HG03439 (cell line): Measurements from ENCODE around the gene TULP3.

Source experiments
- ATAC-seq: cut with Tn5 transposase; IDR thresholded peaks from one replicate; pipeline ENCODE4 v1.9.1; 2021; ENCODE audit warnings: mild to moderate bottlenecking, moderate library complexity; ENCODE audit not compliant: unreplicated experiment

The TULP3 gene

GRCh38 chr12:2925322-2925995 is 34.8 kb downstream of the TULP3 start:
- ATAC-seq: no peak

DNA sequence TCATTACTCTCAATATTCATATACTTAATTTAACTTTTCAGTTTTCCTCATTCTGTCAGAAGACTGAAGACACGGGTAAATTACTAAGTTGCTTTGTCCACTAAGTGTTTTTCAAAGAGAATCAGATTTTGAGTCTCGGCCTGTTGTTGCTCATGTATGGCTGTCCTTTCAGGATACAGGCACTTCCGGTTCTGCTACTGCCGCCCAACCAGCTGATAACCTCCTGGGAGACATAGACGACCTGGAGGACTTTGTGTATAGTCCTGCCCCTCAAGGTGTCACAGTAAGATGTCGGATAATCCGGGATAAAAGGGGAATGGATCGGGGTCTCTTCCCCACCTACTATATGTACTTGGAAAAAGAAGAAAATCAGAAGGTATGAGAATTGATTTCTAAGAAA is 40.2 kb downstream of the TULP3 start:
- ATAC-seq: no peak

GRCh38 chr12:2933586-2933985 is 42.9 kb downstream of the TULP3 start:
- no peak for ATAC-seq

DNA sequence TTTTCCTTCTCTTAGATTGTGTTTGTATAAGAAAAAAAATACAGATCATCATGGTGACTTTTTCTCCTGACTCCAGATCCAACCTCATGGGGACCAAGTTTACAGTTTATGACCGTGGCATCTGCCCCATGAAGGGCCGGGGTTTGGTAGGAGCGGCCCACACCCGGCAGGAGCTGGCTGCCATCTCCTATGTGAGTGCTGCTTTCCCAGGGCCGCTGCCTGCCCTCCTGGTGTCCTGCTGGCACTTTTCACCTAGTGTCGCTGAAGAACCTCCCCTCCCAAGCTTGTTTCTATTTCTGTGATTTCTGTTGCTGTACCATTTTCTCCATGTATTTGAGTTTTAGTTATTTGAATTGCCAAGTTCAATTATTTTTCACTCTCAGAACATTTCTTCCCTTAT is 43.7 kb downstream of the TULP3 start:
- no peak for ATAC-seq

DNA sequence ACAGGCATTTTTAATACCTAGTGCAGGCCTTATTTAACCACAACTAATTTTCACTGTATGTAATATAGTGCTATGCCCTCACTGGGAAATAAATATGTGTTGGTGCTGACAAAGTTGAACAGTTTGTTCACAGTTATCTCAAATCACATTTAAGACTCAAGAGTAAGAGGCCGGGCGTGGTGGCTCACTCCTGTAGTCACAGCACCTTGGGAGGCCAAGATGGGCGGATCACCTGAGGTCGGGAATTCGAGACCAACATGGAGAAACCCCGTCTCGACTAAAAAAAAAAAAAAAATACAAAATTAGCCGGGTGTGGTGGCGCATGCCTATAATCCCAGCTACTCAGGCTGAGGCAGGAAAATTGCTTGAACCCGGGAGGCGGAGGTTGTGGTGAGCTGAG is 45.6 kb downstream of the TULP3 start:
- no peak for ATAC-seq

DNA sequence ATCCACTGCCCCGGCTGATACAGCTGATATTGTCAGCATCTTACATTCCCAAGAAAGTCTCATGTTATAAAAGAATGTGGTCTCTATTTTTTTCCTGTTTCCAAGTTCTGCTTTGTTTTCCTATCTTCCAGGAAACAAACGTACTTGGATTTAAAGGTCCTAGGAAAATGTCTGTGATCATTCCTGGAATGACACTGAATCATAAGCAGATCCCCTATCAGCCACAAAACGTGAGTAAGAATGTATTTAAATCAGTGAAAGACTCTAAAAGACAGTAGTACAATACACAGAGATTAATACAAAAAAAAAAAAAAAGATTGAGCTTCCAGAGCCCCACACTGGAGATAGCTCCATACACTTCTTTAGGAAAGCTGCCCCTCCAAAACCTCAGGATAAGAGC is 46.8 kb downstream of the TULP3 start:
- no peak for ATAC-seq

GRCh38 chr12:2939191-2939590 is 48.5 kb downstream of the TULP3 start:
- ATAC-seq: no peak

GRCh38 chr12:2940564-2940963 is 49.9 kb downstream of the TULP3 start:
- no peak for ATAC-seq

GRCh38 chr12:2941524-2941923 is 50.8 kb downstream of the TULP3 start:
- ATAC-seq: no peak

- ATAC-seq: no peak
Measured at GRCh38 chr12:2944401-2945047, 53.8 kb downstream of the TULP3 start.

- no peak for ATAC-seq
Measured at GRCh38 chr12:2949411-2949810, 58.7 kb downstream of the TULP3 start.

- ATAC-seq: no peak
Measured at GRCh38 chr12:2955888-2956287, 65.2 kb downstream of the TULP3 start.

DNA sequence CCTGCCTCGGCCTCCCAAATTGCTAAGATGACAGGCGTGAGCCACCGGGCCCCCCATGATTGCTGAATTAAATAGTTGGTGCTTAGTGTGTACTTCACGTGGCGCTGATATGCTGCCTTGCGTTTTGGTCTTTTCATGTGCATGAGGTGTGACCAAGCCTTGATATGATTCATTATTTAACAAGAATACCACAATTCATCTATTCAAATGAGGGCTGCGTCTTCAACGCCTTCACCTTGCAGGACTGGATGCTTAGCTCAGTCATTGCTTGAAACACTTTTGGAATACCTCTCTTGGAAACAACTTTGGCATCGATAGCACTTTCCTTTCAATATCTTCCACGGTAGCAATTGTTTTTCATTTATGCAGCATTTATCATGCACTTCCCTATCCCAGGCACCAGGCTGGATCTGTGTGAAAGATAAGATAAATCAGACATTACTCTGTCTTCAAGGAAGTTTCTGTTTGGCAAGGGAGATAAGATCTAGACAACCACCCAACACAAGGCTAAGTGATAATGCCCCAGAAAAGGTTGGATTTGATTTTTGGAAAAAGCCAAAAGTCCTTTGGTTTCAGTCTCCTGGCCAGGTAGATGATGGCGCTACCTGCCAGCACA is 67.2 kb downstream of the TULP3 start:
- no peak for ATAC-seq

DNA sequence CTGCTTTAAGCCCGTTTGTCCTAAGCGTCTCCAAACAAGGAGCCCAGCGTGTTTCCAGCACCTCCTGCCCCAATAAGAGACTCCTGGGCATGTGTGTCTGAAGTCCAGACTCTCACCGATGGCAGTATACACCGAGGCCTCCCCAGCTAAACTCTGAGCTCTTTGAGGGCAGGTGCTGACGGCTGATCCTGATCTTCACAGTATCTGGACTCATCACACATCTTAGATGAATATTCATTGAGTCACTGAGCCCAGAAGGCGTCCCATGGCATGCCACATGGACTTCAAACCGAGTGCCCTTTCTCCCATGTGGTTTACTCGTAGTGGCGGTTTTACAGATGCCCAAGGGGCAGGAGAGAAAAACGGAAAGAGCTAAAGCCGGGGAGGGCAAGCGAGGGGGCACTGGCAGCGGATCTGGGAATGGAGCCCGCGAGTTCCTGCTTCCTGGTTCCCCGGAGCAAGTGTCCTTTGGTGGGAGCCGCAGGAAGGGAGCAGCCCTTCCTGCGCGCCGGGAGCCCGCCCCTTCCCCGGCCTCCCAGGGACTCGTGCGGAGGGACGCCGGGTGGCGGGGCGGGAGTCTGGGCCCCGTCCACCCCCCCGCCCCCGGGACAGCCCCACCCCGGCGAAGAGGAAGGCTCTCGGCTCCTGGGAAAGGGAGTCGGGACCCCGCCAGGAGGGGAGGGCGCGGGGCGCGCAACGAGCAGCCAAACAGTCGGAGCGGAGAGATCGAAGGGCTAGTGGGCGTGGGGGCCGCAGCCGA is 67.9 kb downstream of the TULP3 start:
- no peak for ATAC-seq

- ATAC-seq: no peak
Measured at GRCh38 chr12:2959192-2959504, 68.5 kb downstream of the TULP3 start, which contains the start of gene TEAD4. TEAD4 (plus strand) TSS chr12:2959397.

GRCh38 chr12:2959505-2960389 is 69.1 kb downstream of the TULP3 start:
- ATAC-seq: no peak

GRCh38 chr12:2960390-2960956 is 69.8 kb downstream of the TULP3 start:
- no peak for ATAC-seq

DNA sequence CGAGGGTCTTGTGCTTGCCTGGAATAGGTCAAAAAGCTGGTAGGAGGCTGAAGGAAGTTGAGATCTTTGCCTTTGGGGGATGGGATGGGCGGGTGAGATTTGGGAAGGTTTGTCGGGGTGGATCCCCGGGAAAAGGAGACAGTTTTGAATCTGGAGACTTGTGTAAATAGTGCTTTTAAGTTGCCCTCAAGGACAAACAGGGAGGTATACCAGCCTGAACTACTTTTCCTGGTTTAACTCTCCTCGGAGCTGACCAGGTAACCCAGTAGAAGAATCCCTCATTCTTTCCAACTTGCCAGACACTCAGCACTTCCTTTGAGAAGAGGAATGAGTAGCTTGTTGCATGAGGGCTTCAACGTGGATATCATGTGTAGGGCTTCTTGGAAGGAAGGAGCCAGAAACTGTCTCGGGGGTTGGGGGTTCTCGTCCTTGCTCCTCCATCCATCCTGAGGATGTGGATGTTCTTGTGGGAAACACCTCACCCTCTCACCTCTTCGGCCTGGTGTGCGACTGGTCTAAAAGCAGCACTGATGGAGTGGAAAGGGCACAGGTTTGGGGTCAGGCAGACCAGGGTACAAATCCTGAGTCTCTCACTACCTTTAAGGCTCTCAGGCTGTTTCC is 70.4 kb downstream of the TULP3 start:
- ATAC-seq: no peak

GRCh38 chr12:2961705-2962104 is 71.0 kb downstream of the TULP3 start:
- ATAC-seq: no peak

GRCh38 chr12:2963154-2963759 is 72.6 kb downstream of the TULP3 start:
- no peak for ATAC-seq
